ENCODE data around the gene KCNS1. TPM values are rescaled to one million over a fixed set of nuclear protein-coding genes. Genes with fewer than 3 reads are reported as not detected.

KCNS1 gene
- total RNA-seq, 1 experiment from 2014 or later, result 0.98 TPM

DNA sequence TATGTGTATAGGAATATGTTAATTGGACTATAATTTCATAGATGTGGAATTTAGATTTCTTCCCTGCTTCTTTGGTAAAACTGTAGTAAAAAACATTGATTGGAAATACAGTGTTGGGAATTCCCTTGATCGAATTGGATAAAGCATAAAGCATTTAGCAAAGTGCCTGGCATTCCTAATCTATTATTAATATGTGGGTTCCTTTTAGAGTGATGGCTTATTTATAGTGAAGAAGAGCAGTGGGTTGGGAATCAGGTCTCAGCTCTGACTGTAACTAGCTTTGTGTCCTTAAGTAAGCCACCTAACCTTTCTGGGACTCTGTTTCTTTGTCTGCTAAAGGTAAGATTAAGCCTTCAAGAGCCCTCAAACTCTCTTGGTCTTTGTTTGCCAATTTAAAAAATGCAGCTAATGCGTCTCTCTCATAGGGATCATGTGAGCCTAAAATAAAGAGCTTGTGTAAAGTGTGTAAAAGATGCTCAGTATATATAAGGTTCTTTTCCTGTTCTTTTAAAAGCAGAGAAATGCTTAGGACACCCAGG is 53.3 kb downstream of the KCNS1 start:
- no peaks in the 10 kb centered on the region for H3K23me2 ChIP-seq (ENCODE audit: insufficient read length, low read depth, low read length, poor library complexity, severe bottlenecking)
- TF ChIP-seq, protein P1, sequence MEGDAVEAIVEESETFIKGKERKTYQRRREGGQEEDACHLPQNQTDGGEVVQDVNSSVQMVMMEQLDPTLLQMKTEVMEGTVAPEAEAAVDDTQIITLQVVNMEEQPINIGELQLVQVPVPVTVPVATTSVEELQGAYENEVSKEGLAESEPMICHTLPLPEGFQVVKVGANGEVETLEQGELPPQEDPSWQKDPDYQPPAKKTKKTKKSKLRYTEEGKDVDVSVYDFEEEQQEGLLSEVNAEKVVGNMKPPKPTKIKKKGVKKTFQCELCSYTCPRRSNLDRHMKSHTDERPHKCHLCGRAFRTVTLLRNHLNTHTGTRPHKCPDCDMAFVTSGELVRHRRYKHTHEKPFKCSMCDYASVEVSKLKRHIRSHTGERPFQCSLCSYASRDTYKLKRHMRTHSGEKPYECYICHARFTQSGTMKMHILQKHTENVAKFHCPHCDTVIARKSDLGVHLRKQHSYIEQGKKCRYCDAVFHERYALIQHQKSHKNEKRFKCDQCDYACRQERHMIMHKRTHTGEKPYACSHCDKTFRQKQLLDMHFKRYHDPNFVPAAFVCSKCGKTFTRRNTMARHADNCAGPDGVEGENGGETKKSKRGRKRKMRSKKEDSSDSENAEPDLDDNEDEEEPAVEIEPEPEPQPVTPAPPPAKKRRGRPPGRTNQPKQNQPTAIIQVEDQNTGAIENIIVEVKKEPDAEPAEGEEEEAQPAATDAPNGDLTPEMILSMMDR (conservative IDR thresholded peaks at IDR 0.05), result no peak
- no CpG with 5 or more reads among the region's 2 CpGs for WGBS (ENCODE audit: extremely low coverage, insufficient read length, low lambda C conversion rate)

More for the DNA sequence above, 53.3 kb downstream of the KCNS1 start:
- Histone ChIP-seq H2AK5ac (ENCODE audit: insufficient read length, low read length) (no peak overlapping the region), H3K14ac (ENCODE audit: insufficient read depth, low read length) (no peak overlapping the region), H2BK12ac (ENCODE audit: insufficient read length, low read depth, low read length) (no peak overlapping the region), H3K79me1 (ENCODE audit: insufficient read depth, low read depth, low read length, poor library complexity, severe bottlenecking) (no peaks in the 10 kb centered on the region), H4K5ac (ENCODE audit: insufficient read length, low read depth, low read length) (no peak overlapping the region), H2BK20ac (ENCODE audit: low read depth, low read length, poor library complexity, severe bottlenecking) (no peak overlapping the region), H3K79me2 (ENCODE audit: insufficient read depth, low read length) (no peaks in the 10 kb centered on the region), H3K56ac (ENCODE audit: insufficient read length, low read depth, low read length) (no peak overlapping the region), H3K27me3 (ENCODE audit: insufficient read depth, low read length) (no peaks in the 10 kb centered on the region), H3K18ac (ENCODE audit: insufficient read length, low read depth, low read length) (no peak overlapping the region), H2BK5ac (ENCODE audit: insufficient read length, low read length) (no peak overlapping the region), H3K9me3 (ENCODE audit: control insufficient read depth, low read depth, low read length) (no peaks in the 10 kb centered on the region), H2BK15ac (ENCODE audit: low read depth, low read length) (no peak overlapping the region), H2AFZ (ENCODE audit: low read length) (no peak overlapping the region), H3K4me1 (ENCODE audit: insufficient read depth, low read length) (no peaks in the 10 kb centered on the region), H3K23ac (ENCODE audit: insufficient read length, low read depth, low read length) (no peak overlapping the region), H2BK120ac (ENCODE audit: low read depth, low read length, poor library complexity, severe bottlenecking) (no peak overlapping the region), H3K4me2 (ENCODE audit: insufficient read depth, insufficient read length, low read length) (no peak overlapping the region), H3K4ac (ENCODE audit: low read depth, low read length) (no peak overlapping the region), H4K8ac (replicated peaks; ENCODE audit: insufficient read length, low read depth, low read length) (no peak overlapping the region), H3K9ac (ENCODE audit: extremely low read depth, insufficient read length, low read length) (no peak overlapping the region), H4K91ac (ENCODE audit: insufficient read length, low read depth, low read length) (no peak overlapping the region), H3K27ac (ENCODE audit: insufficient read length, low read depth, low read length) (no peak overlapping the region), H3T11ph (ENCODE audit: low read length) (no peak overlapping the region), H4K20me1 (ENCODE audit: control insufficient read depth, insufficient read depth, insufficient read length) (no peaks in the 10 kb centered on the region)
- H3K4me3 Mint-ChIP-seq, result no peak overlapping the region
- no peak overlapping the region for H3K27ac Mint-ChIP-seq
- H3K9me3 Mint-ChIP-seq, result no peaks in the 10 kb centered on the region
- H3K27me3 Mint-ChIP-seq (ENCODE audit: low read depth), result no peaks in the 10 kb centered on the region
- DNase-seq, result no peak
- peaks cover 16 to 30% of the 10 kb centered on the region in 2 experiments for H3K4me1 Mint-ChIP-seq
- peaks cover 0 to 4% (median 1%) of the 10 kb centered on the region in 3 experiments; a peak in 3 of 7 replicates for H3K36me3 Mint-ChIP-seq (ENCODE audit: insufficient read depth in 1 of 3, low read depth in 3 of 3)
